KG1 (cell line): ENCODE results near the gene SLC66A1.

Experiments
- DNase-seq: peaks from one replicate; lab custom pipeline; 2025; lab: John Stamatoyannopoulos, UW

The SLC66A1 gene

GRCh38 chr1:19343617-19344350, 31.7 kb downstream of the SLC66A1 start:
- no peak for DNase-seq

GRCh38 chr1:19344372-19344810, 32.3 kb downstream of the SLC66A1 start:
- DNase-seq, result no peak

- DNase-seq, result no peak
Observed at GRCh38 chr1:19344831-19345230, 32.7 kb downstream of the SLC66A1 start.

GRCh38 chr1:19345391-19345790, 33.3 kb downstream of the SLC66A1 start:
- no peak for DNase-seq

DNA sequence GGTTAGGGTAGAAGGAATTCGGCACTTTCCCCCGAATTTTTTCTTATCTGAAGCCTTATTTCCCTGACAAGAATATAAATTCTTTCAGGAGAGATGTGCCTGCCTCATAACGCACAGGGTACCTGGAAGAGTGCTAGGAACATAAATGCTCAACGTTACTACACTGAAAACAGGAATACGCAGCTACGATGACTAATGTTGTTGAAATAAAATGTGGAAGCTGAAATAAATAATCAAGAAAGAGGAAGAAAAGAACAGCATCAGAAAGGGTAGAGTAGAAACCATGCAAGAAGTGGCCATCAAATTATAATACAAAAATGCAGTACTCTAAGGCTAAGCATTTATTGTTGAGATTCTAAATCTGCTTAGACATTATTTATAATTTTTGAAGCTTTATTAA, 33.9 kb downstream of the SLC66A1 start:
- DNase-seq, result no peak

- DNase-seq, result no peak
Observed at GRCh38 chr1:19347533-19348172, 35.5 kb downstream of the SLC66A1 start.

DNA sequence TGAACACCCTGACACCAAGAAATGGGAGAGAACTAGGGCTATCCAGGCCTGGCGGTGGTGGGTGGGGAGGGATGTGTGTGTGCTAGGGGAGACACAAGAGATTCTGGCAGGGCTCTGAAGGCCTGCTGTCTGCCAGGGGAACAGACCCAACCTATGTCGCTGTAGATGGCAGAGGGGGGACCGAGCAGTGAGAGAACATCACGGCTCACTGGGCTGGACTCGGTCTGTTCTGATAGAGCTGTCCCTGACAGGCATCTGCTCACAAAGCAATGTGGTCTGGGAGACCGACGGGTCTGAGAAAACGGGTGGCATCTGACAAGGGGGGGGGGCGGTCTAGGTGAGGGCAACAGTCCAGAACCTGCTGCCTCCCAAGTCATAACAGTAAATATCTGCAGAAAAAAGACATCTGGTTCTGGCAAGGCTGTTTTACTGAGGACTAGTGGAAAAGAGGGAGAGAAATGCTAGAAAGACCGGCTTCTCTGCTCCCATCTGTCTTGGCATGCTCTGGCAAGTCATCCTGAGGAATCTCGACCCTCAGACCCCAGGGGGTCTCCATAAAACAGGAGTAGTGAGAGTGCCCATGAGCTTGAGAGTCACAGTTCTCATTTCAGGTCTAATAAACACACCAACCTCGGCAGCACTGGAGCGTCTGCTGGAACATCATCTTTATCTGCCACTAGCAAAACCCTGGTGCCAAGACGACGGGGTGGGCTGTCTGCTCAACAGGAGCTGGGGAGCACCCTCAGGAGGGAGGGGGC, 36.5 kb downstream of the SLC66A1 start:
- no peak for DNase-seq

GRCh38 chr1:19349999-19350398, 37.9 kb downstream of the SLC66A1 start:
- no peak for DNase-seq

GRCh38 chr1:19350566-19350965, 38.4 kb downstream of the SLC66A1 start:
- DNase-seq, result no peak

DNA sequence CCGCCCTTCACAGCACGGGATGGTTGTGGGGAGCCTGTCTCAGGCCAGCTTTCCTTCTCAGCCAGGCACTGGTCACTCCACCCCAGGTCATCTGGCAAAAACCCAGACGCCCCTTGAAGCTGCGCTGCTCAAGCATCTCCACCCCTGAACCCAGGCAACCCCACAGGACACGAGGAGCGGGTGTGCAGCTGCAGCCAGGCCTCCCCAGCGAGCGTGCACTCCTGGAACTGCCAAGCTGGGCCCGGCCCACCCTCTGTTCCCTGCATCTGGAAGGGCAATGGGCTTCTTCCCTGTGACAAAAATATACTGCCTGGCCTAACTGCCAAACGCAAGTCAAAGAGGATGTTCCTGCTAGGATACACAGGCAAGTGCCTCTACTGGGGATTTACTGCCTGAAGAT, 39.7 kb downstream of the SLC66A1 start:
- DNase-seq, result no peak

DNA sequence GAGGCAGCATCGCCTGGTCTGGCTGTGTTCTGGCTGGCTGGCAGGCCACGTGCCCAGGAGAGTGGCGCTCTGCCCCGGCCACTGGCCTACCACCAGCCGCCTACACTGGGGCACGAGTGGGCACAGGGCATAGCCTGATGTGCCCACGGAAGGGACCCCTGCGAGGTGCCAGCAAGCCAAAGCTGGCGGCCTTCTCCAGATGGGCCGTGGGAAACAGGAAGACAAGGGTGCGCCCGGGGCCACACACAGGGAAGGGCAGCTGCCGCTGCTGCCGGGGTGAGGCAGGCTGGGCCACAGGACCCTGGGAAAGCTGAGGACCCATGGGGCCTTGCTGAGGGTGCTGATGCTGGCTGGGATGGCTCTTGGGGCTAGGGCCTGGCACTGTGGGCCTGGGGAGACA, 40.7 kb downstream of the SLC66A1 start:
- no peak for DNase-seq

GRCh38 chr1:19353596-19353995, 41.5 kb downstream of the SLC66A1 start:
- no peak for DNase-seq

GRCh38 chr1:19354531-19354981, 42.4 kb downstream of the SLC66A1 start:
- no peak for DNase-seq

DNA sequence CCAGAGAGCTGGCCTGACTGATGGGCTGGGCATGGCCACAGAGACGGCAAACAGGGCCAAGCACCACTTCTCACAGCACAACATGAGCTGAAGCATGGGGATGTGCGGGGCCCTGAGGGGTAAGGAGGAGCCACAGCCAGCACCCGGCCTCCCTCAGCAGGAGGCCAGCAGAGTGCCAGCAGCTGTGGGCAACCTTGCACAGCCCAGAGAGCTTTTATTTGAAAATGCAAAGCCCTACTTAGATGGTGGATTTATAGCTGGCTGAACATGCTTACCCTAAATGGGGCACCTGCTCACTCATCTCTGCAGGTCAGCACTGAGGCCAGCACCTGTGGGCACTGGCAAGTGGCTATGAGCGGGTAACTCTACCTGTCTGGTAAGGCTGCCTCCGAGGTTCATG, 44.1 kb downstream of the SLC66A1 start:
- no peak for DNase-seq

DNA sequence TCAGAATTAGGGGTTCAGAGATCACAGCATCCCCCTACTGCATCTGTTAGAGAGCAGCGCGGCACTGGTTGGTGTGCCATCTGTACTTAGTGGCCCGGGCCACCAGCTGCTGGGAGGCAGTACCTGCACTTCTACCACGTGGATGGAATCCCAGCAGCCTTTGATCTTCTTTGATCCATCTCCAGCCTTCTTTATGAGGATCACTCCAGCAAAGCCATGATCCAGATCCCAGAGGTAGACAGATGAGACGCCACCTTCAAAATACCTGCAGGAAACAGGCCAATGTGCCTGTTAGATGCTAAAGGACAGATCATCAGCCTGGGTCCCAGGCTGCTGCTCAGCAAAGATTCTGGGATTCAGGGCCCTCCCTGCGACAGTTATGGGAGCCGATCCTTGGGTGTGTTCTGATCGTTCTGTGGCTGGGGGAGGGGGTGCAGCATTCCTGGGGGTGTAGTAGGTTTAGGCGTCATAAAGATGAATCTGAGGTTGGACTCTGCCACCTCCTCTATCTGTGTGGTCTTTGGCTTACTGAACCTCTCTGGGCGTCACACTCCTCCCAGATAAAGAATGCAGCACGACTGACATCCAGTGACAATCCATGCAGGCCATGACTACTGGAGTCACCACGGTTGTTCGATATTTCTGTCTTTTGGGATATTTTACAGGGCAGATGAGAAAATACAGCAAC, 45.3 kb downstream of the SLC66A1 start:
- DNase-seq, result no peak

- no peak for DNase-seq
Observed at GRCh38 chr1:19358710-19359109, 46.6 kb downstream of the SLC66A1 start.

GRCh38 chr1:19359357-19359756, 47.2 kb downstream of the SLC66A1 start:
- no peak for DNase-seq

DNA sequence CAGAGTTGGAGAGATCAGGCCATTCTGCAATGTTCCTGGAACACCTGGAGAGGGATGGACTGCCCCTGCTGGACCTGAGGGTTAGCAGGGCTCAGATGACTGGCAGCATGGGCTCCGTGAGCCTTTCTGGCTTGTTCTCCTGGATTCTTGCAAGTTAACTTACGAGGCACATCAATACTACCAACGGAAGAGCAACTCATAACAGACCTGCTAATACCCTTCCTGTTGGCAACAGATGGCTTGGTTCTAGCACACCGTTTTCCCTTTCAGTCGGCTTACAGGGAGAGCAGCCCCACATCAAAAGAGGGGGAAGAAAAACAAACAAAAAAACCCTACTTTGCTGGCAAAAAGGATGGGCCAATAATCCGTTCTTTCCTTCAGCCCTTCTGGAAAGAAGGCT, 47.9 kb downstream of the SLC66A1 start:
- DNase-seq, result no peak

- no peak for DNase-seq
Observed at GRCh38 chr1:19360432-19360831, 48.3 kb downstream of the SLC66A1 start.

- no peak for DNase-seq
Observed at GRCh38 chr1:19360843-19361610, 48.9 kb downstream of the SLC66A1 start.

DNA sequence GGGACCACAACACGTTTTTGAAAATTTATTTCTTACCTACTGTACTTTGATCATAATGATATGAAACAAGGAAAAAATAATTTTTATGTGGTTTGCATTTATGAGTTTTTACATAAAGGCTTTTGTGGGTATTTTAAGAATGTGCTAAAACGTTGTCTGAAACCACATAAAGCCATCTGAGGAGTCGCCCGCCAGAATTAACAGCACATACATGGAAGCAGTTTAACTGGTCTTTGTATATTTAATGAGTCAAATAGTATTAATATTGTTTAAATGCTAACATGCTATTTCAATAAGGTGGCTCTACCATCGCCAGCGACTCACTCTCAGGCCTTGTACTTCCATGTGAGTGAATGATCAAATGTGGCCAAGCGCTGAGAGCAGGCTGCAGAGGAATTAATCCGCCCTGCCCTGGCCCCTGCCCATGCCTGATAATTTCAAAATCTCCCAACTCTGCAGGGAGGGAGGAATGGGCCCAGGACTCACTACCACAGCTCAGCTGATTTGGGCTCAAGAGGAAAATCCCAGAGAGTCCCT, 49.6 kb downstream of the SLC66A1 start:
- DNase-seq, result no peak
